ENCODE data around the gene SLC6A12. TPM values are rescaled to one million over a fixed set of nuclear protein-coding genes. Genes with fewer than 3 reads are reported as not detected.

The SLC6A12 gene
- total RNA-seq, 1 donor from 2014 or later, result 0.64 TPM

DNA sequence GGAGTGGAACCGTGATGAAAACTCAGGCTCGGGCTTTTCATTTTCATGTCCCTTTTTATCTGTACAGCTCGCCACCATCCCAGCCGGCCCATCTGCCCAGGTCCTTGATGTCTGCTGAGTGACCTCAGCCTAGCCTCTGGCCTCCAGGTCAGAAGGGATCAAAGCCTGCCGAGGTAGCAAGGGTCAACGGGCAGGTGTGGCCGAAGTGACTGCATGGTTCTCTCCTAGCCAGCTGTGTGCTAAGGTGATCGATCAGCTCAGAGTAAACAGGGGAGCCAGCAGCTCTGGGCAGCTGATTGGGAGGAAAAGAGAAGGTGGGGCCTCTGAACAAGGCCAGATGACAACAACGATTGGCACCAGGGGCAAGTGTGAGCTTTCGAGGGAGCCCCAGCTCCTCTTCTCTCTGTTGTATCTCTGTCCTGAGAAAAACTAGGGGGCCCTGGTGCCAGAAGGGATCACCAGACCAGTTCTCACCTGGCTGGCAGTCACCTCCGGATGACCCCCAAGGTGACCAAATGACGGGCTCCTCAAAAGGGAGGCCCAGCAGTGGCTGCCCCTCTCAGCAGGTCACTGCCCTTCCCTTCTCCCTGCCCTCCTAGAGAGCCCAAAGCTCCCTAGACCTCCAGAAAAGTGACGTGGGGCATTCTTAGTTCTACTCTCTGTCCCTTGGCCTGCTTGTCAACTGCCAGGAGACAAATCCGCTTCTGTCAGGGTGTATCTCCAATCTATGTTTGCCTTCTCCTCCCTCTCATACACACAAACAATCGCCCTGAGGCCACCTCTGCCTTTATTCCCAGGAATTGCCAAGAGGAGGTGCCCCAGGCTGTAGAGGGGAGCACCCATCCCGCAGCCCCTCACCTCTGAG is 3.4 kb downstream of the SLC6A12 start:
- Mint-ChIP-seq H3K4me3 (ENCODE audit: unreplicated experiment) (no peak overlapping the region), H3K9me3 (ENCODE audit: unreplicated experiment) (peaks cover 9% of the 10 kb centered on the region), H3K36me3 (ENCODE audit: unreplicated experiment) (peaks cover 5% of the 10 kb centered on the region), H3K27me3 (ENCODE audit: unreplicated experiment) (peaks cover 8% of the 10 kb centered on the region), H3K4me1 (ENCODE audit: low read depth, unreplicated experiment) (peaks cover 15% of the 10 kb centered on the region), H3K27ac (ENCODE audit: unreplicated experiment) (peak overlapping the region; percentile 12)
- no peak for DNase-seq
- TF ChIP-seq, protein P1, sequence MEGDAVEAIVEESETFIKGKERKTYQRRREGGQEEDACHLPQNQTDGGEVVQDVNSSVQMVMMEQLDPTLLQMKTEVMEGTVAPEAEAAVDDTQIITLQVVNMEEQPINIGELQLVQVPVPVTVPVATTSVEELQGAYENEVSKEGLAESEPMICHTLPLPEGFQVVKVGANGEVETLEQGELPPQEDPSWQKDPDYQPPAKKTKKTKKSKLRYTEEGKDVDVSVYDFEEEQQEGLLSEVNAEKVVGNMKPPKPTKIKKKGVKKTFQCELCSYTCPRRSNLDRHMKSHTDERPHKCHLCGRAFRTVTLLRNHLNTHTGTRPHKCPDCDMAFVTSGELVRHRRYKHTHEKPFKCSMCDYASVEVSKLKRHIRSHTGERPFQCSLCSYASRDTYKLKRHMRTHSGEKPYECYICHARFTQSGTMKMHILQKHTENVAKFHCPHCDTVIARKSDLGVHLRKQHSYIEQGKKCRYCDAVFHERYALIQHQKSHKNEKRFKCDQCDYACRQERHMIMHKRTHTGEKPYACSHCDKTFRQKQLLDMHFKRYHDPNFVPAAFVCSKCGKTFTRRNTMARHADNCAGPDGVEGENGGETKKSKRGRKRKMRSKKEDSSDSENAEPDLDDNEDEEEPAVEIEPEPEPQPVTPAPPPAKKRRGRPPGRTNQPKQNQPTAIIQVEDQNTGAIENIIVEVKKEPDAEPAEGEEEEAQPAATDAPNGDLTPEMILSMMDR (IDR thresholded peaks at IDR 0.05; ENCODE audit: partially characterized antibody, unreplicated experiment), result no peak

DNA sequence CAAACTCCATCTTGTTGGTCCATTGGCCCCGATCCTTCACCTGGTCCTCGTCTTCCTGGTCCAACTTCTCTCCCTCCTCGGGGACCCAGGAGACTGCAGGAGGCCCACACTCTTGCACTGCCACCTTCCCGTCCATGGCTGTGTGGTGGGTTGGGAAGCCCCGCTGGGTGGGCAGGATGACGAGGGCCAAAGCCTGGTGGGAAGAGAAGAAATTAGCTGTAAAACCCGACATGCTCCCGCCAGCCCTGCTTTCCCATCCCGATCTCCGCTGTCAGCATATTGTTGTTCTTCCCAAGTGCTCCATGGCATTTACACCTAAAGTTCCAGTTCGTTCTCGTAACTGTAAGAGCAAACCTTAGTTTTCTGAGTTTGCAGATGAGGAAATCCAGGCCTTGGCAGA is 4.1 kb downstream of the SLC6A12 start:
- Mint-ChIP-seq H3K27ac (ENCODE audit: unreplicated experiment) (no peak overlapping the region), H3K4me1 (ENCODE audit: low read depth, unreplicated experiment) (peaks cover 15% of the 10 kb centered on the region), H3K4me3 (ENCODE audit: unreplicated experiment) (no peak overlapping the region), H3K36me3 (ENCODE audit: unreplicated experiment) (peaks cover 5% of the 10 kb centered on the region), H3K9me3 (ENCODE audit: unreplicated experiment) (peaks cover 9% of the 10 kb centered on the region), H3K27me3 (ENCODE audit: unreplicated experiment) (peaks cover 8% of the 10 kb centered on the region)
- DNase-seq, result no peak
- TF ChIP-seq, protein P1 (IDR thresholded peaks at IDR 0.05; ENCODE audit: partially characterized antibody, unreplicated experiment), result no peak

DNA sequence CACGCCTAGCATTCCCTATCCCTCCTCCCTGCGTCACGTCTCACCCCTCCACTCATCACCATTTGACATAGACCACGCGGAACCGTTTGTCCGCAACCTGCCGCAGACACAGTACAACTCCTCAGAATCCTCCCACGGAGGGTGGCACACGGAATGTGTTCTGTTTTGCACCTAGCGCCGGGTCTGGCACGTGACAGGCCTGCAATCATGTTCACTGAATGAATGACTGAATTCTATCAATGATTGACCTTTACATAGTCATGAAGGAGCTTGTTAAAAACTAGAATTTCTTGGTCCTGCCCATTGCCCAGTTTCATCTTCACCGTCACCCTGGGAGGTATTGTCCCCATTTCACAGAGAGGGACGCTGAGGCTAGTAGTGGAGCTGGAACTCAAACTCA is 4.7 kb downstream of the SLC6A12 start:
- Mint-ChIP-seq H3K9me3 (ENCODE audit: unreplicated experiment) (peaks cover 9% of the 10 kb centered on the region), H3K27ac (ENCODE audit: unreplicated experiment) (no peak overlapping the region), H3K4me3 (ENCODE audit: unreplicated experiment) (no peak overlapping the region), H3K4me1 (ENCODE audit: low read depth, unreplicated experiment) (peaks cover 15% of the 10 kb centered on the region), H3K27me3 (ENCODE audit: unreplicated experiment) (peaks cover 11% of the 10 kb centered on the region), H3K36me3 (ENCODE audit: unreplicated experiment) (peaks cover 5% of the 10 kb centered on the region)
- DNase-seq, result no peak
- TF ChIP-seq, protein P1 (IDR thresholded peaks at IDR 0.05; ENCODE audit: partially characterized antibody, unreplicated experiment), result no peak

DNA sequence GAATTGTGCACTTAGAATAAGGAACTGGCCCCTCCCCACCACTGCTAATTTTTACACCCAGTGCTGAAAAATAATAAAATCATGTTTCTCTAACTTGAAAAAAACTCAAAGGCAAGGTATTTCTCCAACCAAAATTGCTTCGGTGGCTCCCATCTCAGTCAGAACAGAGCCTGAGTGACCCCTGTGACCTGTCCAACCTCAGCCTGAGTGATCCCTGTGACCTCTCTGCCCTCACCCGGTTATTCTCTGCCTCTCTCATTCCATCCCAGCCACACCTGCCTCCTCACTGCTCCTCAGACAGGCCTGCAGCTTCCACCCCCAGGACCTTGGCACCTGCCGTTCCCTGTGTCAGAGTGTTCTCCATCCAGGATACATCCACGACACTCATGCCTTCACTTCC is 5.1 kb downstream of the SLC6A12 start:
- Mint-ChIP-seq H3K27me3 (ENCODE audit: unreplicated experiment) (peaks cover 11% of the 10 kb centered on the region), H3K4me1 (ENCODE audit: low read depth, unreplicated experiment) (peaks cover 14% of the 10 kb centered on the region), H3K36me3 (ENCODE audit: unreplicated experiment) (peaks cover 5% of the 10 kb centered on the region), H3K4me3 (ENCODE audit: unreplicated experiment) (no peak overlapping the region), H3K9me3 (ENCODE audit: unreplicated experiment) (peaks cover 9% of the 10 kb centered on the region), H3K27ac (ENCODE audit: unreplicated experiment) (no peak overlapping the region)
- DNase-seq, result no peak
- TF ChIP-seq, protein P1 (IDR thresholded peaks at IDR 0.05; ENCODE audit: partially characterized antibody, unreplicated experiment), result no peak

DNA sequence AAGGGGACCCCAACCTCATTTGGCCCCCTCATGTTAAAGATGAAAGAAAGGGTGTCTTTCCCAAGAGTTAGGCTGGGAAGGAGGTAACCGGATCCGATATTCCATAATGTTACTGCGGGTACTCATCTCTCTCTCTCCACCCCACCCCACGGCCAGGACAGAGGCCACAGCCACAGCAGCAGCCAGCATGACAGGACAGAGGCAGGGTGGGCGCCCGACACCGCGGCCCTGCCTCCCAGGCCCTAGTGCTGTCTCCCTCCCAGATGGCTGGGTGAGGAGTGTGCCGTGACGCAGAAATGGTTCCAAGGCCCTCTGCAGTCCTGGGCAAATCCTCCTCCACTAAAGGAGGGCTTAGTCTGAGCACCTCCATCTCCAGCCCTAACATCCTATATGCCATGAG is 6.2 kb downstream of the SLC6A12 start:
- Mint-ChIP-seq H3K27ac (ENCODE audit: unreplicated experiment) (no peak overlapping the region), H3K4me1 (ENCODE audit: low read depth, unreplicated experiment) (peaks cover 7% of the 10 kb centered on the region), H3K9me3 (ENCODE audit: unreplicated experiment) (peaks cover 6% of the 10 kb centered on the region), H3K36me3 (ENCODE audit: unreplicated experiment) (peaks cover 5% of the 10 kb centered on the region), H3K27me3 (ENCODE audit: unreplicated experiment) (peaks cover 11% of the 10 kb centered on the region), H3K4me3 (ENCODE audit: unreplicated experiment) (no peak overlapping the region)
- TF ChIP-seq, protein P1 (IDR thresholded peaks at IDR 0.05; ENCODE audit: partially characterized antibody, unreplicated experiment), result no peak
- no peak for DNase-seq

Measured in glutamatergic neuron (in vitro differentiated cells).